HG03103 (cell line): ENCODE measurements around the gene CFAP70.

Source experiments
- ATAC-seq: cut with Tn5 transposase; IDR thresholded peaks from one replicate; pipeline ENCODE4 v1.9.1; 2021; ENCODE audit warnings: low read depth; ENCODE audit not compliant: unreplicated experiment

Gene CFAP70

GRCh38 chr10:73220989-73221388, 137.7 kb downstream of the CFAP70 start:
- no peak for ATAC-seq

- no peak for ATAC-seq
Measured at GRCh38 chr10:73219384-73219783, 139.3 kb downstream of the CFAP70 start.

GRCh38 chr10:73218431-73219191, 140.1 kb downstream of the CFAP70 start:
- ATAC-seq, result no peak

- ATAC-seq, result no peak
Measured at GRCh38 chr10:73217628-73218027, 141.0 kb downstream of the CFAP70 start.

- no peak for ATAC-seq
Measured at GRCh38 chr10:73215749-73216148, 142.9 kb downstream of the CFAP70 start.

- no peak for ATAC-seq
Measured at GRCh38 chr10:73211106-73211811, 147.4 kb downstream of the CFAP70 start.

GRCh38 chr10:73210395-73211105, 148.1 kb downstream of the CFAP70 start:
- ATAC-seq, result no peak

- ATAC-seq, result no peak
Measured at GRCh38 chr10:73209705-73210104, 149.0 kb downstream of the CFAP70 start.

GRCh38 chr10:73207883-73208282, 150.8 kb downstream of the CFAP70 start:
- no peak for ATAC-seq

GRCh38 chr10:73206385-73206784, 152.3 kb downstream of the CFAP70 start:
- ATAC-seq, result no peak

- no peak for ATAC-seq
Measured at GRCh38 chr10:73205890-73206289, 152.8 kb downstream of the CFAP70 start.

GRCh38 chr10:73205081-73205480, 153.6 kb downstream of the CFAP70 start:
- no peak for ATAC-seq
